ENCODE measurements around the gene HTR1D.
A peak's percentile ranks its signal among the peaks of the same experiment; 100 is the strongest.

GRCh38 chr1:23169727-23170335 is 47.5 kb downstream of the HTR1D start:
- TF ChIP-seq CTCF (IDR thresholded peaks at IDR 0.05) (no peak), POLR2AphosphoS5 (IDR thresholded peaks at IDR 0.05) (peak; percentile 44), EP300 (IDR thresholded peaks at IDR 0.05) (no peak), POLR2A (IDR thresholded peaks at IDR 0.05) (no peak)
